ENCODE results near the gene SHC1. TPM values are rescaled to one million over a fixed set of nuclear protein-coding genes. Genes with fewer than 3 reads are reported as not detected.

The SHC1 gene
- total and polyA plus RNA-seq, 5 donors = 37.9 to 81.7 (median 65.9) TPM

DNA sequence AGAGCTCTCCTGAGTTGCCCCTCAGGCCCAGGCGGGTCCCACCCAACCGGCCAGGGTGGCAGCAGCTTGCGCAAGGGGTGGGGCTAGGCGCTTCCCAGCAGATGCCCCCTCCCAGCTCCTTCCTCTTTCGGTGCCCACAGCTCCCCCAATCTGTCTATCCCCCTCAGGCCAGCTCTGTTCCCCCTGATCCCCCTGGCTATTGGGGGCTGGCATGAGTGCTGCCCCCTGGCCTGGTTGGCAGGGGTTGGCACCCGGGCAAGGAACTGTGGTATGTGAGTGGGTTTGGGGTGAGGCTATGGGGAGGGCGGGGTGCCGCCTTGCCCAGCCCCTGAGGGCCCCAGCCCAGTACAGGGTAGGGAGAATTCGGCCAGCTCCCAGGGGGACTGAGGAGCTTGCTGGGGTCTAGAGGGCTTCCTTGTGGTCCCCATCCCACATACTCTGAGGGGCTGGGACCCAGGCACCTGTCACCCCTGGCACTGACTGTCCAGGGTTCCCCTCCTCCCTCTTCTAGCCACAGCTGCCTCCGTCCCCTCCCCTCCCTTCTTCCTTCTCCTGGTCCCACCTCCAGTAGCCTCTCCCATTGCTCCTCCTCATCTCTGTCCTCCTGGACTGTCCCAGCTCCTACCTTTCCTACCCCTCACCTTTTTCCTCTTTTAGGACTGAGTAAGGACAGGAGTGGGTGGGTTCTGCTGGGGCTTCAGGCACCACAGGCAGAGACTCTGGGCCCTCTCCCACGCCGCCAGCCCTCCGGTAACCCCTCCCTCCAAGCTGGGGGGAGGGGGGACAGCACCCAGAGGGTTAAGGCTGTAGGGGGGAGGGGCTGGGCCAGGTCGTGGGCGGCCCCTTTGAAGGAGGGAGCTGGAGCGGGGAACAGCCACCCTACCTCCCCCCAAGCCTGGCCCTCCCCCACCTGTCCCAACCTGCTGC lies 37.7 kb upstream of the SHC1 start:
- WGBS = 62% methylated on average over 16 of the region's 16 CpGs
- no peak overlapping the region for H3K4me3 ChIP-seq (ENCODE audit: low read length)
- H3K9me3 ChIP-seq (ENCODE audit: control insufficient read depth, low read length) = no peaks in the 10 kb centered on the region
- ATAC-seq = no peak
- intact Hi-C loops (cut with DNase I) = no loop called here
- peak overlapping the region; percentile 9 for H3K27ac ChIP-seq (ENCODE audit: low read length)
- peaks cover 25% of the 10 kb centered on the region for H3K4me1 ChIP-seq (ENCODE audit: control insufficient read depth, insufficient read depth, low read length)
- peak in 2 of 3 donors; percentile 79 for DNase-seq
- no peaks in the 10 kb centered on the region for H3K27me3 ChIP-seq (ENCODE audit: control insufficient read depth, insufficient read depth)

DNA sequence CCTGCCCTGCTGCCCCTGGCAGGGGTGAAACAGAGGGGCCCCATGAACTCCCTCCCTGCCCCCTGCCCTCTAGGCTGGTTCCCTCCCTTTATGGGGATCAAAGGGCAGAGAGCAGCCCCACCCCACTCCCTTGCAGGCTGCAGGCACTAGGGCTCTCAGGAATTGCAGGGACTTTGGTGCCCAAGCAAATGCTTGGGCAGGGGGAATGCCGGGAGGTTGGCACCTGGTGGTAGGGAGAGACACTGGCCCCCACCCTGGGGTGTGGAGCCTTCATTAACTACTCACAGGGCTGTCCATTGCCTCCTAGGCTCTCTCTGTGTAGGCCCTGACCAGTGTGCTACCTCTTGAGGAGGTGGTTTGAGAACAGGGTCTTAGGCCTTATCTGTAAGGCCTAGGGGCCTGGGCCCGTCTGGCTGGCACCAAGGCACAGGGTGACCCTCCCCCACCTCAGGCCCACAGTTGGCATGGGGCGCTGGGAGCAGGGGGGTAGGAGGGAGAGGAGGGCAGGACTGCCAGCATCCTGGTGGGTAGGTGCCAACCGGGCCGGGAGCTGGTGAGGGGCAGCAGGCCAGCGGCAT lies 36.8 kb upstream of the SHC1 start:
- peak overlapping the region; percentile 18 for H3K27ac ChIP-seq (ENCODE audit: low read length)
- 56% methylated on average over 6 of the region's 6 CpGs for WGBS
- intact Hi-C loops (cut with DNase I) = no loop called here
- ATAC-seq (peak; percentile 5 to 7), DNase-seq (peak; percentile 62 to 91 (median 78))
- no peaks in the 10 kb centered on the region for H3K27me3 ChIP-seq (ENCODE audit: control insufficient read depth, insufficient read depth)
- H3K9me3 ChIP-seq (ENCODE audit: control insufficient read depth, low read length) = no peaks in the 10 kb centered on the region
- peaks cover 25% of the 10 kb centered on the region for H3K4me1 ChIP-seq (ENCODE audit: control insufficient read depth, insufficient read depth, low read length)
- H3K4me3 ChIP-seq (ENCODE audit: low read length) = no peak overlapping the region

DNA sequence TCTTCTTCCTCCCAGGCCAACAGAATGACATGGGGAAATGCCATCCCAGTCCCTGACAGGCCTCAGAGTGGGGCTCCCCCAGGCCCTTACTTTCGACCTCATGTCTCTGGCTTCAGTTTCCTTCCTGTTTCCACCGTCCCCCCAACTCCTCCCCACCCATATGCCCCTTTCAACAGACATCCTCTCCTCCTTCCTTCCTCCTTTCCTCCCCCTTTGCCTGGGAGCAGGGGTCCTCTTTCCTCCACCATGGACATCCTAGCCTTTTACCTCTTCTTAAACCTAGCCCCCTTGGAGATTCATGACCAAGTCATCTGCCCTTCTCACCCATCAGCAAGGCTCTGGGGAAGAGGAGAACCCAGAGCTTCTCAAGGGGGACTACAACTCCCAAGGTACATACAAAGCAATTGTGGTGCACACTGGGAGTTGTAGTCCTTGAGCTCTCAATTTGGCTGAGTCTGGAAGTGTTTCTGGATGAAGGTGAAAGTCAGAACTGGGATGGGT lies 36.1 kb upstream of the SHC1 start:
- Histone ChIP-seq H3K27me3 (ENCODE audit: control insufficient read depth, insufficient read depth) (no peaks in the 10 kb centered on the region), H3K27ac (ENCODE audit: low read length) (peak overlapping the region; percentile 75), H3K4me1 (ENCODE audit: control insufficient read depth, insufficient read depth, low read length) (peaks cover 21% of the 10 kb centered on the region), H3K9me3 (ENCODE audit: control insufficient read depth, low read length) (no peaks in the 10 kb centered on the region), H3K4me3 (ENCODE audit: low read length) (no peak overlapping the region)
- intact Hi-C loops (cut with DNase I) = no loop called here
- WGBS = 43% methylated on average over 2 of the region's 2 CpGs
- ATAC-seq (no peak), DNase-seq (peak in 1 of 3 donors; percentile 59)

DNA sequence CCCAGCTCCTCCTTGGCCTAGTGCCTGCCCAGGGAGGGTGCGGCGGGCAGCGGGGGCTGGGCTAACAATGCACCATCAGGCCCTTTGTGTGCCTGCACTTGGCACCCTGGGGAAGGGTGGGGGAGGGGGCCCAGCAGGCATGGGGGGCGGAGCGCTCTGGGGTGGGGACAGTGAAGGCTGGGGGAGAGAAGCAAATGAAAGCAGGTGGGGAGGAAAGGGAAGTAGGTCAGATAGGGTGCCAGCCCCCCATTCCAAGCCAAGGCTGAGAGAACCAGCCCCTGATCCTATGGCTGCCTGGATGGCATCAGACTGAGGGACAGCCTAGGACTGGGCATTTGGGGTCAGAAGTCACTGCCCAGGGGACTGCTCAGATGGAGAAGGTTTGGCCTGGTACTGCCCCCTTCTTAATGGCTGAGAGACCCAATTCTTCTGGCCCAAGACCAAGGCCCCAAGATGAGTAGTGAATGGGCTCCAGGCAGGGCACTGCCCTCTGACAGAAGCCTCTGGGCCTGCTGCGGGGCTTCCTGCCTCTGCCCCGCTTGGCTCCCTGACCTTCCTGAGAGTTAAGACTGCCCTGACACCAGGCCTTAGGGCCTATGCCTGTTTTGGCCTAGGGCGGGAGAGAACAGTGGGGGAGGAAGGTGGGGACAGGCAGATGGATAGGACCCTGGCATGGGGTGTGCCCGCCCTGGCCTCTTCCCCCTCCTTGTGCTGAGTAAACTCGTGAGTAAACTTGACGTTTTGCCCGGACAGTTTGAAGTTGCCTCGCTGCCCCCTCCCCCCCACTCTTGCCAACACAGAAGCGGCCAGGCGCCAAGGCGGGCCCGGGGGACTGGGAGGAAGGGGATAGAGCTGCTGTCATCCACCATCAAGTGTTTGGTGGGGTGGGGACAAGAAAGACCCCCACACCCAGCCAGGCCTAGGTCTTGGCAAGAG lies 34.8 kb upstream of the SHC1 start:
- Histone ChIP-seq H3K9me3 (ENCODE audit: control insufficient read depth, low read length) (no peaks in the 10 kb centered on the region), H3K27me3 (ENCODE audit: control insufficient read depth, insufficient read depth) (no peaks in the 10 kb centered on the region), H3K27ac (ENCODE audit: low read length) (peak overlapping the region; percentile 89), H3K4me1 (ENCODE audit: control insufficient read depth, insufficient read depth, low read length) (peaks cover 18% of the 10 kb centered on the region), H3K4me3 (ENCODE audit: low read length) (no peak overlapping the region)
- DNase-seq = peak; percentile 72 to 88 (median 87)
- ATAC-seq = peak in 1 of 2 donors; percentile 0
- intact Hi-C loops (cut with DNase I) = no loop called here
- 45% methylated on average over 17 of the region's 17 CpGs for WGBS

DNA sequence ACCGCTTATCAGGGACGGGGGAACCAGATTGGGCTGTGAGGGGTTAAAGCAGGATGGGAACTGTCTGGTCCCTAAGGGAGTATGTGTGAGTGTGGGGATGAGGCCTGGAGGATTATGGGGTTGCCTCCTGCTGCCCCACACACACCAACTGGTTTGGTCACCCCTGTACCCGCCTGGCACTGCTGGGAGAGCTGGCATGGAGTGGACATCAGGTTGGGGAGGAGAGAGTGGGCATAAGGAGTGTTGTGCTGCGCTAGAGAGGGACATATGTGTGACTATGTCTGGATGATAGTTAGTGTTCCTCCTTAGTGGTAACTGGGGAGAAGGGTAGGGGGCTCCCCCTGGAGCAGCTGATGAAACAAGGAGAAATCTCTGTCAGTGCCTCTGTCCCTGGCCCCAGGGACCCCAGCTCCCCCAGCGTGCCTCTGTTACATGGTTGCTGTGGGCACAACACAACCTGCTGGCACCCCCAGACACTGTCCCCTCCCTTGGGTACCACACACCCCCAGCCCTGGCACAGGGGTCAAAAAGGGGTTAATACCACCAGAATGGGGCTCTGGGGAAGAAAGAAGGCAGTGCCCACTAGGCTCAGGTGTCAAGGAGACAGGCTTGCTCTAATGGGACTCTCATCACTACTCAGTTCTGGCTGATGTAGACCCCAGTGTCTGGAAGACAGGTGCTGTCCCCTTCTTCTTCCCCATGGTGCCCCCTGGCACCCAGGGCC lies 34.0 kb upstream of the SHC1 start:
- ATAC-seq (no peak), DNase-seq (peak in 1 of 3 donors; percentile 49)
- Histone ChIP-seq H3K27me3 (ENCODE audit: control insufficient read depth, insufficient read depth) (no peaks in the 10 kb centered on the region), H3K4me3 (ENCODE audit: low read length) (peak overlapping the region; percentile 87), H3K4me1 (ENCODE audit: control insufficient read depth, insufficient read depth, low read length) (peaks cover 20% of the 10 kb centered on the region), H3K27ac (ENCODE audit: low read length) (peak overlapping the region; percentile 89), H3K9me3 (ENCODE audit: control insufficient read depth, low read length) (no peaks in the 10 kb centered on the region)
- intact Hi-C loops (cut with DNase I) = no loop called here
- 35% methylated on average over 5 of the region's 5 CpGs for whole genome bisulfite sequencing

DNA sequence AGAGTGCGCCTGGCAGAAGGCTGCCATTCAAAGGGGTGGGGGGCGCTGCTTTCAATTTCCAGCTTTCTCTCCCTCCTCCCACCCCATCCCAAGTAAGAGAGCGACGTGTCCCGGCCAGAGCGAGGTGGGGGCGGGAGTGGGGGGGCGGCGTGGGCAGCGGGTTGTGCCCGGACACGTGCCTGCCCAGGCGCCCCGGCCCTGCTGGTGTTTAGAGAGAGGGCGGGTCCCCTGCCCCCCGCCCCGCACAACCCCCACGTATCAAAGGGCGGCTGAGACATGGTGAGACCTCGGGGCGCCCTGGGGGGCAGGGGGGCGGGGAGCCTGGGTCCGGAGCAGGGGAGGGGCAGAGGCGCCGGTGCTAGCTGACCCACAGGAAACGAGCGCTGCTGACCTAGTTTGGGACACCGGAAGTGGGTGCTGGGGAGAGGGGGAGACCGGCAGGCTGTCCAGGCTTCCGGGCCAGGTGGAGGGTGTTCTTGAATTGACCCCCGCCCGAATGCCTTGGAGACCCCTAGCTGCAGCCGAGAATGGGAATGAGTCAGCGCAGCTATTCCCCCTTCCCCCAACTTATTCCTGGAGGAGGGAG lies 33.3 kb upstream of the SHC1 start:
- no peaks in the 10 kb centered on the region for H3K27me3 ChIP-seq (ENCODE audit: control insufficient read depth, insufficient read depth)
- no peaks in the 10 kb centered on the region for H3K9me3 ChIP-seq (ENCODE audit: control insufficient read depth, low read length)
- H3K4me3 ChIP-seq (ENCODE audit: low read length) = peak overlapping the region; percentile 87
- peak overlapping the region; percentile 98 for H3K27ac ChIP-seq (ENCODE audit: low read length)
- under 1% methylated on average over 34 of the region's 34 CpGs for whole genome bisulfite sequencing
- peak; percentile 1 to 17 for ATAC-seq
- H3K4me1 ChIP-seq (ENCODE audit: control insufficient read depth, insufficient read depth, low read length) = peaks cover 22% of the 10 kb centered on the region
- intact Hi-C loops (cut with DNase I) = no loop called here
- peak; percentile 83 to 91 (median 90) for DNase-seq

DNA sequence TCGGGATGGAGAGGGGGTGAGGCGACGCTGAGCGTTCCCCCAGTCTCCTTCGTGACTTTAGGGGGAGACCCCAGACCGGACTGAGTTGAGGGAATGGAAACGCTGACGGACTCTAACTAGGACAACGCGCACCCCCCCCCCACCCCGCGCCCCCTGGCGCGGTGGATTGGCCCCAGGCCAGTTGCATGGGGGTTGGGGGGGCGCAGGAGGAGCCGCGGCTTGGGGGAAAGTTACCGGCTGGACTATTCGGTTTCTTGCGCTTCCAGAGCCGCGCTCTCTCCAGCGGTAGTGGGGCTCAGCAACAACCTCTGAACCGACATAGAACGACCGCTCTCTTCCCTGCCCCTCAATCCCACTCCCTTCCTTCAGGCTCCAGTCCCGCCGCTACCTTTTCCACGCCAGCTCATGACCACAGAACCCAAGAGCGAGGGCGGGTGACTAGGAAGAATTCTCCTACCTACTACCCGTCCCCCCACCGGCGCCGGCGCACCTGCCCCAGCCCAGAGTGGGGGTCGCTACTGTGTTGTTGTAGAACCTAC lies 32.7 kb upstream of the SHC1 start:
- no peak for ATAC-seq
- Histone ChIP-seq H3K27me3 (ENCODE audit: control insufficient read depth, insufficient read depth) (no peaks in the 10 kb centered on the region), H3K27ac (ENCODE audit: low read length) (peak overlapping the region; percentile 98), H3K4me3 (ENCODE audit: low read length) (peak overlapping the region; percentile 87), H3K9me3 (ENCODE audit: control insufficient read depth, low read length) (no peaks in the 10 kb centered on the region), H3K4me1 (ENCODE audit: control insufficient read depth, insufficient read depth, low read length) (peaks cover 23% of the 10 kb centered on the region)
- DNase-seq = peak in 2 of 3 donors; percentile 72 to 77
- intact Hi-C loops (cut with DNase I) = no loop called here
- WGBS = under 1% methylated on average over 37 of the region's 37 CpGs

DNA sequence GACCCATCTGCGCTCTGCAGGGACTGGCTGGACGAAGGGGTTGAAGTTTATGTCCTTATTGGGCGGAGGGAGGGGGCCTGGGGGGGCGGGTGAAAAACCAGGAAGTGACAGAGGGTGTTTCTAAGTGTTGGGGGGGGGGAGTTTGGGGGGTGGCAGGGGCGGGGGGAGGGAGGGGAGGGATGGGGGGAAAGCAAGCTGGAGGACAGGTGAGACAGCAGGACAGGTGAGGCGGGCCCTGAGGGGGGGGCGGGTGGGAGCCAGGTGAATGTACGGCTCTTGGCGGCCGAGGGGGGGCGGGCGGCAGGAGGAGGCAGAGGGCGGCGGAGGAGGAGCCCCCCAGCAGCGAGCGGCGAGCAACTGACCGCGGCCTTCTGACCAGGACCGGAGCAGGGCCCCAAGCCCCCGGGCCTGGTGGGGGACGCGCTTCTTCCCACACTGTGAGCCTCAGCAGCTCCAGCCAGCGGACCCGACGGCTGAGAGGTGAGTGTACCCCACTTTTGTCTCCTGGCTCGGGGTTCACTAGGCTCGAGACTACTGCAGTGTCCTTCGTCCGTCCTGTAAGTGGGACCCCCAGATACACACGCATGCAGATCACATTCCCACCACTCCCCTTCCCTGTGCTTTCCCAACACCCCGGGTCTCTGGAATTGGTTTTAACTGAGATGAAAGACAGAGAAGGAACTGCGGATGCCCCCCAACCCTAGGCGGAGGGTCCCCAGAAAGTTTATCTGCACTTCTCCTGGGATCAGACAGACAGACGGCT lies 32.1 kb upstream of the SHC1 start, which contains the start of gene ZBTB7B:
TSS of gene ZBTB7B (plus strand) at position 339 of the 763 bp plus-strand sequence. CDS start 11,859 bp downstream, outside the sequence.
- DNase-seq = peak; percentile 66 to 85 (median 81)
- Histone ChIP-seq H3K9me3 (ENCODE audit: control insufficient read depth, low read length) (no peaks in the 10 kb centered on the region), H3K27ac (ENCODE audit: low read length) (peak within 1 kb of the TSS; percentile 98), H3K4me3 (ENCODE audit: low read length) (peak within 1 kb of the TSS; percentile 87), H3K27me3 (ENCODE audit: control insufficient read depth, insufficient read depth) (no peaks in the 10 kb centered on the region), H3K4me1 (ENCODE audit: control insufficient read depth, insufficient read depth, low read length) (peaks cover 23% of the 10 kb centered on the region)
- intact Hi-C loops (cut with DNase I) = no loop called here
- WGBS = under 1% methylated on average over 34 of the region's 35 CpGs
- peak; percentile 1 to 5 for ATAC-seq

Data from right cardiac atrium (tissue), 5 donors.